Measurements from ENCODE around the gene RASSF3. TPM values are rescaled to one million over a fixed set of nuclear protein-coding genes. Genes with fewer than 3 reads are reported as not detected.

Gene RASSF3
- total and polyA plus RNA-seq, 4 donors, result 26.7 to 60.9 (median 33.5) TPM

DNA sequence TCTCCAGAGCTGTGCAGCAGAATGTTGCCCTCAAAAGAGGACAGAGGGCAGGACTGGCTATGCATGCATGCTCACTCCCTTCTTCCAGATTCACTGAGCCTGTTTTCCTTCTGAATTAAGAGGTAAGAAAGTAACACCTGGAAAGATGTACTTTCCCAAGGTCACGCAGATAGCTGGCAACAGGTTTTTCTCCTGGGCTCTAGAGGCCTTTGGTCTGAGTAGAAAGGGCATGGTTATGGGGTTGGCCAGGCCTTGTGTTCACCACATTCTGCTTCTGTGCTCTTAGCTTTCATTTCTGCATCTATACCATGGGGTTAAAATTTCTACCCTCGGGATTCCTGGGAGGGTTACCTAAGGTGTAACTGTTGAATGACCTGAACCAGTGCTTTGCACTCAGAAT is 57.5 kb downstream of the RASSF3 start:
- H3K27ac ChIP-seq (ENCODE audit: low read depth in 1 of 2, low read length in 1 of 2), result peak overlapping the region in 1 of 2 donors; percentile 41
- H3K4me3 ChIP-seq, result no peak overlapping the region
- no peaks in the 10 kb centered on the region for H3K9me3 ChIP-seq (ENCODE audit: control insufficient read depth in 4 of 4, insufficient read depth in 3 of 4, low read length in 3 of 4)
- WGBS, 2 donors, result 78 to 82% methylated on average over 2 of the region's 2 CpGs
- TF ChIP-seq, protein P1, sequence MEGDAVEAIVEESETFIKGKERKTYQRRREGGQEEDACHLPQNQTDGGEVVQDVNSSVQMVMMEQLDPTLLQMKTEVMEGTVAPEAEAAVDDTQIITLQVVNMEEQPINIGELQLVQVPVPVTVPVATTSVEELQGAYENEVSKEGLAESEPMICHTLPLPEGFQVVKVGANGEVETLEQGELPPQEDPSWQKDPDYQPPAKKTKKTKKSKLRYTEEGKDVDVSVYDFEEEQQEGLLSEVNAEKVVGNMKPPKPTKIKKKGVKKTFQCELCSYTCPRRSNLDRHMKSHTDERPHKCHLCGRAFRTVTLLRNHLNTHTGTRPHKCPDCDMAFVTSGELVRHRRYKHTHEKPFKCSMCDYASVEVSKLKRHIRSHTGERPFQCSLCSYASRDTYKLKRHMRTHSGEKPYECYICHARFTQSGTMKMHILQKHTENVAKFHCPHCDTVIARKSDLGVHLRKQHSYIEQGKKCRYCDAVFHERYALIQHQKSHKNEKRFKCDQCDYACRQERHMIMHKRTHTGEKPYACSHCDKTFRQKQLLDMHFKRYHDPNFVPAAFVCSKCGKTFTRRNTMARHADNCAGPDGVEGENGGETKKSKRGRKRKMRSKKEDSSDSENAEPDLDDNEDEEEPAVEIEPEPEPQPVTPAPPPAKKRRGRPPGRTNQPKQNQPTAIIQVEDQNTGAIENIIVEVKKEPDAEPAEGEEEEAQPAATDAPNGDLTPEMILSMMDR (IDR thresholded peaks at IDR 0.05; ENCODE audit: control extremely low read depth, extremely low read depth), result no peak
- H3K27me3 ChIP-seq (ENCODE audit: control insufficient read depth in 3 of 3, insufficient read depth in 3 of 3, low read length in 2 of 3), result no peaks in the 10 kb centered on the region
- ATAC-seq (ENCODE audit: insufficient read depth, low FRiP score) (no peak), DNase-seq (no peak)
- H3K4me1 ChIP-seq (ENCODE audit: control insufficient read depth in 5 of 5, insufficient read depth in 5 of 5, low read length in 5 of 5), result peaks cover 22 to 57% (median 36%) of the 10 kb centered on the region in 5 donors
- no peak overlapping the region for H3K9ac ChIP-seq (ENCODE audit: insufficient read depth in 1 of 2, low read length in 2 of 2)
- no peaks in the 10 kb centered on the region for H3K36me3 ChIP-seq (ENCODE audit: control insufficient read depth in 4 of 4, insufficient read depth in 4 of 4, low read length in 4 of 4)

DNA sequence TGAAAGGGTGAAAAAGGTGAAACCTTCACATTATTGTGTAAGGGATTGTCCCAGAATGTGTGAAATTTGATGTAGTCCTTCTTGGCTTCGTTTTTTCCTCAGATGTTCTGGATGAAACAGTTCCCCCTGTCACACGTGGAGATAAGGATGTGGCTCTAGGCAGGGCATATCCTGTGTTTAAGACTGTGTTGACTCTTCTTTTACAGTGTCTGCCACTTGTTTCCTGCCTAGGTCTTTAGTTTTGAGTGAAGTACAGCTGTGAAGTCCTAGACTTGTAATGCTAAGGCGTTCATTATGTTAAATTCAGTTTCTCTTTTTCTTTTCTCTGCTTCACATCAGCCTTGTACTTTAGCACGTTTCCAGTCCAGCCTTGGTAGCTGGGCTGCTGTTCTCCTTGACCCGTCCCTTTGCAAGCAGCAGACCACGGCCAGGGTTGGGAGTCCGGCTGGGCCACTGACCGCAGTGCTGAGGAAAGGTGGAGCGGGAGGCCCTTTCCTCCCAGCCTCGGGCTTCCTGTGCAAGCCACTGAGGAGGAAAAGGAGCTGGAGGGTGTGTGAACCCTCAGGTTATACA is 59.1 kb downstream of the RASSF3 start:
- no peak overlapping the region for H3K4me3 ChIP-seq
- peaks cover 34 to 73% (median 52%) of the 10 kb centered on the region in 5 donors for H3K4me1 ChIP-seq (ENCODE audit: control insufficient read depth in 5 of 5, insufficient read depth in 5 of 5, low read length in 5 of 5)
- no peaks in the 10 kb centered on the region for H3K27me3 ChIP-seq (ENCODE audit: control insufficient read depth in 3 of 3, insufficient read depth in 3 of 3, low read length in 2 of 3)
- 5 to 12% methylated on average over 10 of the region's 10 CpGs for WGBS, 2 donors
- peak overlapping the region in 1 of 2 donors; percentile 51 for H3K9ac ChIP-seq (ENCODE audit: insufficient read depth in 1 of 2, low read length in 2 of 2)
- no peaks in the 10 kb centered on the region for H3K36me3 ChIP-seq (ENCODE audit: control insufficient read depth in 4 of 4, insufficient read depth in 4 of 4, low read length in 4 of 4)
- ATAC-seq (ENCODE audit: insufficient read depth, low FRiP score), result no peak
- no peaks in the 10 kb centered on the region for H3K9me3 ChIP-seq (ENCODE audit: control insufficient read depth in 4 of 4, insufficient read depth in 3 of 4, low read length in 3 of 4)
- H3K27ac ChIP-seq (ENCODE audit: low read depth in 1 of 2, low read length in 1 of 2), result peak overlapping the region; percentile 55 to 94
- peak in 2 of 3 donors; percentile 29 to 49 for DNase-seq
- TF ChIP-seq, protein P1 (IDR thresholded peaks at IDR 0.05; ENCODE audit: control extremely low read depth, extremely low read depth), result no peak

DNA sequence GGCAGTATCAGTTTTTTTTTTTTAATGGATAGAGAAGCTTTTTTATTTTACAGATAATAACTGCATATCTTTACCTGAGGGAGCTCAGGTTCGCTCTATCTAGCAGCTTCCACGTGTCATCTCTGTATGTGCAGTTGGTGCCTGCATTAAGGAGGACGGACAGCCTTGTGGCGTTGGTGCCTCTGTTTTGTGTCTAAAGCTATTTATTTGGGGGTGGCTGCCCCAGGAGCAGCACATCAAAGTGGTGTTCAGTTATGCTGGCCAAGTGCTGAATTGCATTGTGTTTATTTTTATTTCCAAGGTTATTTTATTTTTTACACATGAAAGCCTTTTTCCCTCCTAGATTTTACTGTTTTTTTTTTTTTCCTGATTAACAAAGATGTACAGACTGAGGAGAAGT is 59.7 kb downstream of the RASSF3 start:
- Histone ChIP-seq H3K4me3 (no peak overlapping the region), H3K4me1 (ENCODE audit: control insufficient read depth in 5 of 5, insufficient read depth in 5 of 5, low read length in 5 of 5) (peaks cover 34 to 79% (median 53%) of the 10 kb centered on the region in 5 donors), H3K36me3 (ENCODE audit: control insufficient read depth in 4 of 4, insufficient read depth in 4 of 4, low read length in 4 of 4) (no peaks in the 10 kb centered on the region), H3K9me3 (ENCODE audit: control insufficient read depth in 4 of 4, insufficient read depth in 3 of 4, low read length in 3 of 4) (no peaks in the 10 kb centered on the region), H3K9ac (ENCODE audit: insufficient read depth in 1 of 2, low read length in 2 of 2) (no peak overlapping the region), H3K27ac (ENCODE audit: low read depth in 1 of 2, low read length in 1 of 2) (peak overlapping the region; percentile 55 to 72), H3K27me3 (ENCODE audit: control insufficient read depth in 3 of 3, insufficient read depth in 3 of 3, low read length in 2 of 3) (no peaks in the 10 kb centered on the region)
- ATAC-seq (ENCODE audit: insufficient read depth, low FRiP score) (no peak), DNase-seq (no peak)
- 27 to 36% methylated on average over 4 of the region's 4 CpGs for WGBS, 2 donors
- TF ChIP-seq, protein P1 (IDR thresholded peaks at IDR 0.05; ENCODE audit: control extremely low read depth, extremely low read depth), result no peak

All from lung (tissue), 12 donors.